Fibroblast of villous mesenchyme (primary cell): ENCODE measurements around the gene CCDC70. TPM values are rescaled to one million over a fixed set of nuclear protein-coding genes. Genes with fewer than 3 reads are reported as not detected.

ENCODE experiments used
- DNase-seq: peaks from one replicate; pipeline ENCODE4 v3.0.0-alpha.2; 2010; ENCODE audit warnings: low read depth
- H3K4me3 ChIP-seq: 2 replicates; pipeline ENCODE4 v1.5.1; 2011; ENCODE audit warnings: low read depth, mild to moderate bottlenecking, low read length
- total RNA-seq: library from RNA; depleted of rRNA; stranded (reverse); fragments of >200 nt; gene quantifications from 2 replicates; pipeline ENCODE4 v1.2.3, GENCODE V29; 2012
- TF ChIP-seq, protein P1 (sequence below): IDR thresholded peaks from 2 replicates; pipeline ENCODE4 v1.5.1; 2012; ENCODE audit warnings: low read depth, mild to moderate bottlenecking, low read length; ENCODE audit not compliant: insufficient read depth

CCDC70 gene
- total RNA-seq, 1 donor = not detected

- H3K4me3 ChIP-seq = no peak overlapping the region
- DNase-seq = no peak
- TF ChIP-seq, protein P1, sequence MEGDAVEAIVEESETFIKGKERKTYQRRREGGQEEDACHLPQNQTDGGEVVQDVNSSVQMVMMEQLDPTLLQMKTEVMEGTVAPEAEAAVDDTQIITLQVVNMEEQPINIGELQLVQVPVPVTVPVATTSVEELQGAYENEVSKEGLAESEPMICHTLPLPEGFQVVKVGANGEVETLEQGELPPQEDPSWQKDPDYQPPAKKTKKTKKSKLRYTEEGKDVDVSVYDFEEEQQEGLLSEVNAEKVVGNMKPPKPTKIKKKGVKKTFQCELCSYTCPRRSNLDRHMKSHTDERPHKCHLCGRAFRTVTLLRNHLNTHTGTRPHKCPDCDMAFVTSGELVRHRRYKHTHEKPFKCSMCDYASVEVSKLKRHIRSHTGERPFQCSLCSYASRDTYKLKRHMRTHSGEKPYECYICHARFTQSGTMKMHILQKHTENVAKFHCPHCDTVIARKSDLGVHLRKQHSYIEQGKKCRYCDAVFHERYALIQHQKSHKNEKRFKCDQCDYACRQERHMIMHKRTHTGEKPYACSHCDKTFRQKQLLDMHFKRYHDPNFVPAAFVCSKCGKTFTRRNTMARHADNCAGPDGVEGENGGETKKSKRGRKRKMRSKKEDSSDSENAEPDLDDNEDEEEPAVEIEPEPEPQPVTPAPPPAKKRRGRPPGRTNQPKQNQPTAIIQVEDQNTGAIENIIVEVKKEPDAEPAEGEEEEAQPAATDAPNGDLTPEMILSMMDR = no peak
Measured at GRCh38 chr13:51818276-51818675, 43.5 kb upstream of the CCDC70 start.

- DNase-seq = no peak
- TF ChIP-seq, protein P1 = no peak
- H3K4me3 ChIP-seq = no peak overlapping the region
Measured at GRCh38 chr13:51818781-51819511, 42.8 kb upstream of the CCDC70 start.

- TF ChIP-seq, protein P1 = no peak
- DNase-seq = no peak
- no peak overlapping the region for H3K4me3 ChIP-seq
Measured at GRCh38 chr13:51819544-51819943, 42.2 kb upstream of the CCDC70 start.

DNA sequence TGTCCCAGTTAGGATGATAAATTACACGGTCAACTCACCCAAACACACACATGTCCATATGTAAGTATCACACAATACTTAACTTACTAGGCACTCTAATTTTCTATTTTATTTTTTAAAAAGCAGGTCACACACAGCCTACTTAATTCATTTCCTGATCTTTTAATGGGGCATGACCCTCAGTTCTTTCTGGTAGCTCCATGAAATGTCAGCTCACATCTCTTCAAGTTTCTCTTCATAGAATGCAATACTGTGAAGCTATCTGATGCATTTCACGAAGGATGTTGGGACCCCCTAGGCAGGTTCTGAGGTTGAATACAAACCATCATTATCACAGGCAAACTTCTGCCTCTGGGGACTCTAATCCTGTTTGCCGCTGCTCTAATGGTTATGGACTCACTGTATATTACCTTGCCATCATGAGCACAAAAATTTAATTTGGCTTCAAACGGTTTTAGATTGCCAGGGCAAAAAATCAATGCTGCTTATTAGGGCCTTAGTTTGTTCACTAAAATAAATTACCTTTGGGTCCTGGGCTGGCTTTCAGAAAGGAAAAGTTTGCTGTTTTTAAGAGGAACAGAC, 41.7 kb upstream of the CCDC70 start:
- DNase-seq = no peak
- TF ChIP-seq, protein P1 = no peak
- H3K4me3 ChIP-seq = no peak overlapping the region

- no peak for DNase-seq
- H3K4me3 ChIP-seq = no peak overlapping the region
- TF ChIP-seq, protein P1 = no peak
Measured at GRCh38 chr13:51821606-51822005, 40.2 kb upstream of the CCDC70 start.

DNA sequence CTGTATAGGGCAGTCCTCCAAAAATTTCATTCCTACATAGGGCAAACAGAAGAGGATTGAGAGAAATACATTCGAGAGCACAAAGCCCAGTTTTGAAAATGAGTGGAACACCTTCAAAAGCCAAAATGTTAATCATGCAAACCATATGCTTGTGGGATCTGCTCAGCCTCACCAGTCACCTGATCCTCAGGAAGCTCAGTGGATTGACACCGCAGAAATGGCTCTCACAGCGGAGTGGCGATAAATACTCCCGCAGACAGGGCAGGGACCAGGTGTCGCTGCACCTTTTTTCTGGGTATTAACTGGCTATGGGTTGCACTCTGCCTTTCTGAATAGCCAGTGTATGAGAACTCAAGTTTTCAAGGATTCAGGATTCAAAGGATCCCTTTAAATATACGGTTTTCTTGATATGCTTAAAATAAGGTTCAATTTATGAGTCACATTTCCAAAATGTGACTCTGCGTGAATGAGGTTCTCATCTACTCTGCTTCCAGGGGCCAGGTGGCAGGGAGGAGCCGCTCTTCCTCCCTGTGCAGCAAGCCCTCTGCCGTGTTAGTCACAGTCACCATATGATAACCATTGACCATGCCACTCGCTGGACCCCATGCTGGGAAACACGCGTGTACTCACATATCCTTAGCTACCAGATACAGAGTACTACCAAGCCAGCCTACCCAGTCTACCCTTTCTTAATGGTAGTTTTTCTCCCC, 39.5 kb upstream of the CCDC70 start:
- TF ChIP-seq, protein P1 = no peak
- no peak for DNase-seq
- H3K4me3 ChIP-seq = no peak overlapping the region
